ENCODE results near the gene ARL5C.

The ARL5C gene

GRCh38 chr17:39165178-39165840 lies 652 bp downstream of the ARL5C start:
- no peak for TF ChIP-seq CTCF (conservative IDR thresholded peaks at IDR 0.05)
- no peak overlapping the region for H3K27ac ChIP-seq

GRCh38 chr17:39164675-39165143 lies 1.3 kb downstream of the ARL5C start:
- no peak overlapping the region for H3K27ac ChIP-seq
- TF ChIP-seq CTCF (conservative IDR thresholded peaks at IDR 0.05), result peak; percentile 98

GRCh38 chr17:39161962-39162361 lies 4.0 kb downstream of the ARL5C start:
- TF ChIP-seq CTCF (conservative IDR thresholded peaks at IDR 0.05), result no peak

GRCh38 chr17:39158623-39159022 lies 7.3 kb downstream of the ARL5C start:
- no peak for TF ChIP-seq CTCF (conservative IDR thresholded peaks at IDR 0.05)

More at GRCh38 chr17:39161962-39162361, 4.0 kb downstream of the ARL5C start:
- H3K27ac ChIP-seq, result no peak overlapping the region

GRCh38 chr17:39156491-39156890 lies 9.5 kb downstream of the ARL5C start:
- TF ChIP-seq CTCF (conservative IDR thresholded peaks at IDR 0.05), result no peak
- H3K27ac ChIP-seq, result no peak overlapping the region

More at GRCh38 chr17:39158623-39159022, 7.3 kb downstream of the ARL5C start:
- no peak overlapping the region for H3K27ac ChIP-seq

GRCh38 chr17:39155654-39156053 lies 10.3 kb downstream of the ARL5C start:
- TF ChIP-seq CTCF (conservative IDR thresholded peaks at IDR 0.05), result no peak
- H3K27ac ChIP-seq, result no peak overlapping the region

- H3K27ac ChIP-seq, result peak overlapping the region; percentile 80
Measured at GRCh38 chr17:39153599-39154051, 12.3 kb downstream of the ARL5C start.

More at GRCh38 chr17:39153599-39154051, 12.3 kb downstream of the ARL5C start:
- TF ChIP-seq CTCF (conservative IDR thresholded peaks at IDR 0.05), result no peak

All from VCaP (cell line).